Esophagus muscularis mucosa (tissue), 4 donors: Measurements from ENCODE around the gene BAIAP2. TPM values are rescaled to one million over a fixed set of nuclear protein-coding genes. Genes with fewer than 3 reads are reported as not detected.

Source experiments
- DNase-seq: peaks from one replicate; pipeline ENCODE4 v3.0.0-alpha.2; 2017; ENCODE audit errors: extremely low spot score
- H3K27ac ChIP-seq, 4 donors: fragments of 200-600 bp; sonication (generic); replicated peaks in 1 of 4; 1 replicate in 3 of 4; 2 replicates in 1 of 4; pipeline ENCODE4 v1.5.1; 2016 to 2019; ENCODE audit warnings: mild to moderate bottlenecking in 1 of 4
- H3K27me3 ChIP-seq, 4 donors: fragments of 200-600 bp; sonication (generic); one replicate each; pipeline versions ENCODE4 v1.5.1 to v1.6.0; 2016 to 2019
- H3K36me3 ChIP-seq, 4 donors: fragments of 200-600 bp; sonication (generic); one replicate each; pipeline ENCODE4 v1.5.1; 2016 to 2019
- H3K4me1 ChIP-seq, 4 donors: fragments of 200-600 bp; sonication (generic); one replicate each; pipeline ENCODE4 v1.5.1; 2016 to 2019
- H3K4me3 ChIP-seq, 4 donors: fragments of 200-600 bp; sonication (generic); 1 replicate in 2 of 4; 2 replicates in 2 of 4; pipeline ENCODE4 v1.5.1; 2016 to 2019; ENCODE audit warnings: mild to moderate bottlenecking in 4 of 4, moderate library complexity in 1 of 4
- H3K9me3 ChIP-seq, 4 donors: fragments of 200-600 bp; sonication (generic); 1 replicate in 3 of 4; 2 replicates in 1 of 4; pipeline ENCODE4 v1.5.1; 2016 to 2019
- EP300 ChIP-seq: sonication (generic); formaldehyde crosslinking; IDR thresholded peaks from one replicate; pipeline ENCODE4 v1.6.1; 2017; ENCODE audit warnings: antibody characterized with exemption
- POLR2A ChIP-seq: fragments of 450-650 bp; IDR thresholded peaks from one replicate; pipeline ENCODE4 v1.6.1; 2017; ENCODE audit warnings: antibody characterized with exemption, moderate library complexity, mild to moderate bottlenecking, low read depth
- POLR2AphosphoS5 ChIP-seq, 2 donors: sonication (generic); formaldehyde crosslinking; IDR thresholded peaks; one replicate each; pipeline ENCODE4 v1.6.1; 2017; ENCODE audit warnings: antibody characterized with exemption in 2 of 2
- WGBS: methylation state at CpG from one replicate; pipeline ENCODE4 v1.1.5; 2018; 5-methylcytosine and 5-hydroxymethylcytosine counted together
- intact Hi-C: fragments of 100-400 bp; cut with DNase I; formaldehyde crosslinking; loops from one replicate; pipeline ENCODE4 v1.15.1; 2023
- total RNA-seq, 4 donors: library from RNA; depleted of rRNA; stranded (reverse); fragments of >200 nt; gene quantifications; one replicate each; pipeline versions ENCODE4 v1.1.0 to v1.2.1, GENCODE V29; 2016
- TF ChIP-seq, protein P1 (sequence below), 3 experiments: fragments of 200-600 bp in 2 of 3; fragments of 450-650 bp in 1 of 3; sonication (generic) in 2 of 3; IDR thresholded peaks; one replicate each; pipeline ENCODE4 v1.5.1; 2017 to 2019; ENCODE audit warnings: antibody characterized with exemption in 3 of 3, mild to moderate bottlenecking in 2 of 3, moderate library complexity in 1 of 3

Gene BAIAP2
- total RNA-seq, 4 donors from 2014 or later: 31.1 to 54.5 (median 36.7) TPM

DNA sequence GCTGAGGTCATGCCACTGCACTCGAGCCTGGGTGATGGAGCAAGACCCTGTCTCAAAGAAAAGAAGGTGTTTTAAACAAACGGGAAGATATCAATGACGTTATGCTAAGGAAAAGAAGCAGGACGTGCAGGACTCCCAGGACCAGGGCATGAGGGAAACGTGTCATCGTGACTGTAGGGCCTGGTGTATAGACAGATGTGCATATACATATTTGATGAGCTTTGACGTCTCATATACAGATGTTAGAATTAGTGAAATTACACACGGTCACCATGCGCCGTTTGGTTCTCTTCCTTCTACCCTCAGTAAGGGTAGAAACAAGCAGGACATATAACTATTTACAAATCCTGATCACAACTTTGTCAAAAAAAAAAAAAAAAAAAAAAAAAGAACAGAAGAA is 112.8 kb downstream of the BAIAP2 start:
- no peaks in the 10 kb centered on the region for H3K27me3 ChIP-seq
- peaks cover 5 to 12% (median 6%) of the 10 kb centered on the region in 4 donors for H3K4me1 ChIP-seq
- no peak overlapping the region for H3K27ac ChIP-seq
- H3K36me3 ChIP-seq: no peaks in the 10 kb centered on the region
- no peak for DNase-seq
- WGBS: 74% methylated on average over 10 of the region's 10 CpGs
- TF ChIP-seq POLR2AphosphoS5 (IDR thresholded peaks at IDR 0.05) (no peak), POLR2A (no peak), EP300 (no peak)
- TF ChIP-seq, protein P1, sequence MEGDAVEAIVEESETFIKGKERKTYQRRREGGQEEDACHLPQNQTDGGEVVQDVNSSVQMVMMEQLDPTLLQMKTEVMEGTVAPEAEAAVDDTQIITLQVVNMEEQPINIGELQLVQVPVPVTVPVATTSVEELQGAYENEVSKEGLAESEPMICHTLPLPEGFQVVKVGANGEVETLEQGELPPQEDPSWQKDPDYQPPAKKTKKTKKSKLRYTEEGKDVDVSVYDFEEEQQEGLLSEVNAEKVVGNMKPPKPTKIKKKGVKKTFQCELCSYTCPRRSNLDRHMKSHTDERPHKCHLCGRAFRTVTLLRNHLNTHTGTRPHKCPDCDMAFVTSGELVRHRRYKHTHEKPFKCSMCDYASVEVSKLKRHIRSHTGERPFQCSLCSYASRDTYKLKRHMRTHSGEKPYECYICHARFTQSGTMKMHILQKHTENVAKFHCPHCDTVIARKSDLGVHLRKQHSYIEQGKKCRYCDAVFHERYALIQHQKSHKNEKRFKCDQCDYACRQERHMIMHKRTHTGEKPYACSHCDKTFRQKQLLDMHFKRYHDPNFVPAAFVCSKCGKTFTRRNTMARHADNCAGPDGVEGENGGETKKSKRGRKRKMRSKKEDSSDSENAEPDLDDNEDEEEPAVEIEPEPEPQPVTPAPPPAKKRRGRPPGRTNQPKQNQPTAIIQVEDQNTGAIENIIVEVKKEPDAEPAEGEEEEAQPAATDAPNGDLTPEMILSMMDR (IDR thresholded peaks at IDR 0.05): no peak
- intact Hi-C loops: no loop called here
- H3K9me3 ChIP-seq: no peaks in the 10 kb centered on the region
- H3K4me3 ChIP-seq: no peak overlapping the region

DNA sequence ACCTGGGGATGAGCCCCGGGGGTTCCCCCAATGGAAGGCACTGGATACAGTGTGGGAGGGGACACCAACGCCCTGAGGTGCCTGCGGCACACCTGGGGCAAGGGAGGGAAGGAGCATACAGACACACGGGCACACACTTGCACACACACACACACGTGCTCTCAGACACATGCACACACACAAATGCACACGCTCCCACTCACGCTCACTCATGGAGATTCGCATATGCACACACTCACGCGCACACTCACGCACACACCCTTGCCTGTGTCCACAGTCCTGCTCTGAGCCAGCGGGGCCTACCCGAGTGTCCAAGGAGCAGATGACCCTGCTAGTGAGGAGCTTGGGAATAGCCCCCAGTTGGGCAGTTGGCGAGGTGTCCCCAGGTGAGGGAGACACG is 113.6 kb downstream of the BAIAP2 start:
- no peak for TF ChIP-seq EP300
- TF ChIP-seq POLR2A: no peak
- TF ChIP-seq, protein P1 (IDR thresholded peaks at IDR 0.05): no peak
- TF ChIP-seq POLR2AphosphoS5 (IDR thresholded peaks at IDR 0.05): no peak
- intact Hi-C loops: no loop called here
- H3K27me3 ChIP-seq: no peaks in the 10 kb centered on the region
- H3K4me1 ChIP-seq: peaks cover 0 to 6% (median 1%) of the 10 kb centered on the region in 4 donors
- H3K36me3 ChIP-seq: no peaks in the 10 kb centered on the region
- no peaks in the 10 kb centered on the region for H3K9me3 ChIP-seq
- H3K27ac ChIP-seq: no peak overlapping the region
- no peak for DNase-seq
- 83% methylated on average over 11 of the region's 15 CpGs for WGBS
- H3K4me3 ChIP-seq: no peak overlapping the region

DNA sequence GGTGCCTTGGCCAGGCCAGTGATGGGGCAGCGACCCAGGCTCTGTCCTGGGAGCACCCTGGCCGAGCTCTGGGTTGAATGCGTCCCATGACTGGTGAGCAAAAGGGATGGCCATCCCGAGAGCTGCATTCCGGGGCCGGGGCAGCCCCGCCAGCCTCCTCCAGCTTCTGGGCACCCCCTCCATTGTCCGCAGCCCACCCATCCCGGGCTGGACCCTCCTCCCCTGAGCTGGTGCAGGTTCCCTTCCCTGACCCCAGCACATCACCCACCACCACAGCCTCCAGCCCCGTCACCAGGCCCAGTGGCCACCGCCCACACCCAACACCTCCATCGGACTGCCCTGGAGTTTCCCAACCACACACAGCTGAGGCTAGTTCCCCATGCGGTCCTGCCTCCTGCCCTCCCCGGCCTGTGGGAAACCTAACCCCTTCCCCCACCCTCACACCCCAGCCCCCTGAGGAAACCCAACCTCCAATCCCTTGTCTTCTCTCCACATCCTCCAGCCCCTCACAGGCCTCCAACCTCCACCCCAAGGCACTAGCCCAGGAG is 114.1 kb downstream of the BAIAP2 start:
- intact Hi-C loops: no loop called here
- Histone ChIP-seq H3K4me3 (no peak overlapping the region), H3K27ac (no peak overlapping the region), H3K9me3 (no peaks in the 10 kb centered on the region), H3K36me3 (no peaks in the 10 kb centered on the region), H3K27me3 (no peaks in the 10 kb centered on the region), H3K4me1 (peaks cover 0 to 7% (median 0%) of the 10 kb centered on the region in 4 donors)
- no peak for DNase-seq
- no peak for TF ChIP-seq POLR2A
- TF ChIP-seq, protein P1 (IDR thresholded peaks at IDR 0.05): no peak
- no peak for TF ChIP-seq POLR2AphosphoS5 (IDR thresholded peaks at IDR 0.05)
- TF ChIP-seq EP300: no peak
- 89% methylated on average over 14 of the region's 14 CpGs for WGBS

DNA sequence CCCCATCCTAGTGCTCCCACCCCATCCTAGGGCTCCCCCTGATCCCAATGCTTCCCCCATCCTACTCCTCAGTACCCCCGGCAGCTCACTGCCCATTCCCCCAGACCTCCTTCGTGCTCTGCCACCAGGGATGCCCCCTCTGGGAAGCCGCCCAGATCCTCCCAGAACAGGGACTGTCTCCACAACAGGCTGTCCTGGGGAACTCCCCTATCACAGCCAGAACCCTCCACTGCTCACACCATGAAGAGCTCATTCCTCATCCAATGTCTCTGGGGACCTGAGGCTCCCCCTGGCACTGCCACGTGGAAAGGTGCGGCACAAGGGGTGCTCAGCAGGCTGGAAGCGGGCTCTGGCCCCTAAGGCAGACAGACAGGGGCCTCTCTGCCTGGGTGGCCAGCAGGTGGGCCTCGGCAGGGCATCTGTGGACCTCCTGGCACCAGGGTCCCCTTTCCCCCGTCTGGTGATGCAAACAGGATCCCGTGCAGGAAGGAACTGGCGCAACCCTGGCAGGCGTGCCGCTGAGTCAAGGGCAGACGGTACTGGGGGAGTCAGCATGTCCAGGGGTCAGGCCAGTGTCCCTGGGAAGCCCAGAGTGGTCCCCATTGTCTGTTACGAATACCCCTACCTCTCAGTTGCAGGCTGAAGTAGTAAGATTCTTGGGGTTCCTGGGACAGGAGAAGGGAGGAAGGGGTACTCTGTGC is 115.6 kb downstream of the BAIAP2 start:
- DNase-seq: no peak
- H3K27ac ChIP-seq: no peak overlapping the region
- WGBS: 76% methylated on average over 8 of the region's 14 CpGs
- H3K4me3 ChIP-seq: no peak overlapping the region
- no peaks in the 10 kb centered on the region for H3K9me3 ChIP-seq
- H3K4me1 ChIP-seq: peaks cover 0 to 7% (median 0%) of the 10 kb centered on the region in 4 donors
- TF ChIP-seq POLR2A (no peak), POLR2AphosphoS5 (IDR thresholded peaks at IDR 0.05) (peak in 1 of 2 donors; percentile 9)
- TF ChIP-seq, protein P1 (IDR thresholded peaks at IDR 0.05): no peak
- H3K27me3 ChIP-seq: no peaks in the 10 kb centered on the region
- intact Hi-C loops: no loop called here
- H3K36me3 ChIP-seq: no peaks in the 10 kb centered on the region
